ENCODE measurements around the gene BTN3A1.

Gene BTN3A1

GRCh38 chr6:26362093-26362835 lies 39.8 kb upstream of the BTN3A1 start:
- no peak for TF ChIP-seq CTCF (IDR thresholded peaks at IDR 0.05; ENCODE audit: poor library complexity, severe bottlenecking)
- H3K36me3 ChIP-seq (ENCODE audit: low read depth) = no peaks in the 10 kb centered on the region
- ATAC-seq (ENCODE audit: low read depth) (no peak), DNase-seq (ENCODE audit: low spot score) (no peak)
- no peaks in the 10 kb centered on the region for H3K27me3 ChIP-seq (ENCODE audit: insufficient read depth, poor library complexity, severe bottlenecking)
- peaks cover 14% of the 10 kb centered on the region for H3K4me1 ChIP-seq (ENCODE audit: insufficient read depth, poor library complexity, severe bottlenecking)
- no peak overlapping the region for H3K27ac ChIP-seq (ENCODE audit: poor library complexity, severe bottlenecking)
- H3K4me3 ChIP-seq (ENCODE audit: severe bottlenecking) = no peak overlapping the region
- no peaks in the 10 kb centered on the region for H3K9me3 ChIP-seq (ENCODE audit: severe bottlenecking)

GRCh38 chr6:26362836-26363220 lies 39.2 kb upstream of the BTN3A1 start:
- TF ChIP-seq CTCF (IDR thresholded peaks at IDR 0.05; ENCODE audit: poor library complexity, severe bottlenecking) = no peak
- ATAC-seq (ENCODE audit: low read depth) = no peak
- Histone ChIP-seq H3K4me3 (ENCODE audit: severe bottlenecking) (no peak overlapping the region), H3K9me3 (ENCODE audit: severe bottlenecking) (no peaks in the 10 kb centered on the region), H3K4me1 (ENCODE audit: insufficient read depth, poor library complexity, severe bottlenecking) (peaks cover 14% of the 10 kb centered on the region), H3K36me3 (ENCODE audit: low read depth) (no peaks in the 10 kb centered on the region), H3K27me3 (ENCODE audit: insufficient read depth, poor library complexity, severe bottlenecking) (no peaks in the 10 kb centered on the region), H3K27ac (ENCODE audit: poor library complexity, severe bottlenecking) (no peak overlapping the region)
- DNase-seq (ENCODE audit: low spot score) = no peak

- no peaks in the 10 kb centered on the region for H3K9me3 ChIP-seq (ENCODE audit: severe bottlenecking)
- H3K27me3 ChIP-seq (ENCODE audit: insufficient read depth, poor library complexity, severe bottlenecking) = no peaks in the 10 kb centered on the region
- peak overlapping the region; percentile 47 for H3K4me3 ChIP-seq (ENCODE audit: severe bottlenecking)
- DNase-seq (ENCODE audit: low spot score) (no peak), ATAC-seq (ENCODE audit: low read depth) (peak; percentile 31)
- TF ChIP-seq CTCF (IDR thresholded peaks at IDR 0.05; ENCODE audit: poor library complexity, severe bottlenecking) = no peak
- H3K4me1 ChIP-seq (ENCODE audit: insufficient read depth, poor library complexity, severe bottlenecking) = peaks cover 14% of the 10 kb centered on the region
- H3K27ac ChIP-seq (ENCODE audit: poor library complexity, severe bottlenecking) = peak overlapping the region; percentile 28
- H3K36me3 ChIP-seq (ENCODE audit: low read depth) = no peaks in the 10 kb centered on the region
These were observed 38.0 kb upstream of the BTN3A1 start for GRCh38 chr6:26363882-26364701.

- H3K27me3 ChIP-seq (ENCODE audit: insufficient read depth, poor library complexity, severe bottlenecking) = no peaks in the 10 kb centered on the region
- H3K4me3 ChIP-seq (ENCODE audit: severe bottlenecking) = peak overlapping the region; percentile 47
- peaks cover 14% of the 10 kb centered on the region for H3K4me1 ChIP-seq (ENCODE audit: insufficient read depth, poor library complexity, severe bottlenecking)
- TF ChIP-seq CTCF (IDR thresholded peaks at IDR 0.05; ENCODE audit: poor library complexity, severe bottlenecking) = no peak
- no peaks in the 10 kb centered on the region for H3K36me3 ChIP-seq (ENCODE audit: low read depth)
- ATAC-seq (ENCODE audit: low read depth) (no peak), DNase-seq (ENCODE audit: low spot score) (no peak)
- peak overlapping the region; percentile 28 for H3K27ac ChIP-seq (ENCODE audit: poor library complexity, severe bottlenecking)
- H3K9me3 ChIP-seq (ENCODE audit: severe bottlenecking) = no peaks in the 10 kb centered on the region
These were observed 36.5 kb upstream of the BTN3A1 start for GRCh38 chr6:26365633-26365995.

All from RWPE2 (cell line).